ENCODE results near the gene FXYD7.

DNA sequence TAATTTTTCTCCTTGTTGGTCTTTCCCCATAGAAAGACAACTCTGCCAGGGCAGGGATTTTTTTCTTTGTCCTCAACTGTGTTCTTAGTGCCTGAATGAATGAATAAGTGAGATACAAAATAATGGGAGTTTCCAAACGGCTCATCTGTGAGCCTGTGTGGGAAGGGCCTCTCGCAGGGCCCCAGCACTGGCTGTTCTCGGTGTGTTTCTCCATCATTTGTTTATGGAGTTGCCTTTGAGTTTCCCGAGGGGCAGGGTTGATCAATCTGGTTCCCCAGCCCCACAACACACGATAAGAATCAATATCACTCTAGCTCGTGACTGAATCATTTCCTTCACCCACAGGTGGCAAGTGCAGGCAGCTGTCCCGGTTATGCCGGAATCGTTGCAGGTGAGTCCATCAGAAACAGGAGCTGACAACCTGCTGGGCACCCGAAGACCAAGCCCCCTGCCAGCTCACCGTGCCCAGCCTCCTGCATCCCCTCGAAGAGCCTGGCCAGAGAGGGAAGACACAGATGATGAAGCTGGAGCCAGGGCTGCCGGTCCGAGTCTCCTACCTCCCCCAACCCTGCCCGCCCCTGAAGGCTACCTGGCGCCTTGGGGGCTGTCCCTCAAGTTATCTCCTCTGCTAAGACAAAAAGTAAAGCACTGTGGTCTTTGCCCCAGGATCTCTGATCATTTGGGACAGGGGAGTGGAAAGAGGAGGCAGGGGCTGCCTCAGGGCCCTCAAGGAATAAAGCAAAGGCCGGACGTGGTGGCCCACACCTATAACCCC lies 26.4 kb downstream of the FXYD7 start:
- TF ChIP-seq, protein P1, sequence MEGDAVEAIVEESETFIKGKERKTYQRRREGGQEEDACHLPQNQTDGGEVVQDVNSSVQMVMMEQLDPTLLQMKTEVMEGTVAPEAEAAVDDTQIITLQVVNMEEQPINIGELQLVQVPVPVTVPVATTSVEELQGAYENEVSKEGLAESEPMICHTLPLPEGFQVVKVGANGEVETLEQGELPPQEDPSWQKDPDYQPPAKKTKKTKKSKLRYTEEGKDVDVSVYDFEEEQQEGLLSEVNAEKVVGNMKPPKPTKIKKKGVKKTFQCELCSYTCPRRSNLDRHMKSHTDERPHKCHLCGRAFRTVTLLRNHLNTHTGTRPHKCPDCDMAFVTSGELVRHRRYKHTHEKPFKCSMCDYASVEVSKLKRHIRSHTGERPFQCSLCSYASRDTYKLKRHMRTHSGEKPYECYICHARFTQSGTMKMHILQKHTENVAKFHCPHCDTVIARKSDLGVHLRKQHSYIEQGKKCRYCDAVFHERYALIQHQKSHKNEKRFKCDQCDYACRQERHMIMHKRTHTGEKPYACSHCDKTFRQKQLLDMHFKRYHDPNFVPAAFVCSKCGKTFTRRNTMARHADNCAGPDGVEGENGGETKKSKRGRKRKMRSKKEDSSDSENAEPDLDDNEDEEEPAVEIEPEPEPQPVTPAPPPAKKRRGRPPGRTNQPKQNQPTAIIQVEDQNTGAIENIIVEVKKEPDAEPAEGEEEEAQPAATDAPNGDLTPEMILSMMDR (IDR thresholded peaks at IDR 0.05): no peak
- TF ChIP-seq ZFX (IDR thresholded peaks at IDR 0.05; ENCODE audit: borderline replicate concordance): no peak

Data from 22Rv1 (cell line).